Measurements from ENCODE around the gene PDGFRB. TPM values are rescaled to one million over a fixed set of nuclear protein-coding genes. Genes with fewer than 3 reads are reported as not detected.

PDGFRB gene
- total and polyA plus RNA-seq, 4 donors: 5.2 to 13.1 (median 8.3) TPM

DNA sequence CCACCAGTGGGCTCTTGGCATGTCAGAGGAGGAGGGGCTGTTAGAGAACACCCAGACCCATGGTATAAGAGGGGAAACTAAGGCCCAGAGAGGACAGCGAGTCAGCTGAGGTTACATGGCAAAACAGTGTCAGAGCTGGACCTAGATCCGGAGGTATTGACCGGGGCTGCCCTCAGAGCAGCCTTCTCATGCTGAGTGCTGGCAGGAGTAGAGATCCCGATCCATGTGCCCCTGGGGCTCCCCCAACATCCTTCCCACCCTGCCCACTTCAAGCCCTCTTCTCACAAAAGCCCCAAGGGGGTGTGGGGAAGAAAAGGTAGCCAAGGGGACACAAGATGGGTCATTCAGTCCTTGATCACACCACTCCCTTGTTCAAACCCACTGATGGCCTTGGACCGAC, 89.2 kb downstream of the PDGFRB start:
- H3K27me3 ChIP-seq (ENCODE audit: control insufficient read depth in 4 of 4, insufficient read depth in 4 of 4, low read length in 3 of 4): no peaks in the 10 kb centered on the region
- H3K27ac ChIP-seq (ENCODE audit: low read depth in 1 of 2, low read length in 2 of 2): no peak overlapping the region
- H3K4me1 ChIP-seq (ENCODE audit: control insufficient read depth in 4 of 4, insufficient read depth in 4 of 4, low read length in 3 of 4): peaks cover 0 to 7% (median 0%) of the 10 kb centered on the region in 4 donors
- no peaks in the 10 kb centered on the region for H3K36me3 ChIP-seq (ENCODE audit: control insufficient read depth in 4 of 4, insufficient read depth in 3 of 4, low read depth in 1 of 4, low read length in 3 of 4)
- no peak overlapping the region for H3K9ac ChIP-seq (ENCODE audit: low read depth in 1 of 2, low read length in 2 of 2)
- no peak overlapping the region for H3K4me3 ChIP-seq (ENCODE audit: low read depth in 1 of 3, low read length in 3 of 3)
- no peak for DNase-seq (ENCODE audit: low spot score)
- no peak for TF ChIP-seq SP1 (IDR thresholded peaks at IDR 0.05)
- TF ChIP-seq, protein P1, sequence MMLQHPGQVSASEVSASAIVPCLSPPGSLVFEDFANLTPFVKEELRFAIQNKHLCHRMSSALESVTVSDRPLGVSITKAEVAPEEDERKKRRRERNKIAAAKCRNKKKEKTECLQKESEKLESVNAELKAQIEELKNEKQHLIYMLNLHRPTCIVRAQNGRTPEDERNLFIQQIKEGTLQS (IDR thresholded peaks at IDR 0.05): no peak
- no peak for TF ChIP-seq RXRA (IDR thresholded peaks at IDR 0.05)
- no peak for TF ChIP-seq FOXA2 (IDR thresholded peaks at IDR 0.05)
- TF ChIP-seq HNF4A (conservative IDR thresholded peaks at IDR 0.05): no peak
- no peak for TF ChIP-seq TAF1 (conservative IDR thresholded peaks at IDR 0.05)
- TF ChIP-seq, protein P2, sequence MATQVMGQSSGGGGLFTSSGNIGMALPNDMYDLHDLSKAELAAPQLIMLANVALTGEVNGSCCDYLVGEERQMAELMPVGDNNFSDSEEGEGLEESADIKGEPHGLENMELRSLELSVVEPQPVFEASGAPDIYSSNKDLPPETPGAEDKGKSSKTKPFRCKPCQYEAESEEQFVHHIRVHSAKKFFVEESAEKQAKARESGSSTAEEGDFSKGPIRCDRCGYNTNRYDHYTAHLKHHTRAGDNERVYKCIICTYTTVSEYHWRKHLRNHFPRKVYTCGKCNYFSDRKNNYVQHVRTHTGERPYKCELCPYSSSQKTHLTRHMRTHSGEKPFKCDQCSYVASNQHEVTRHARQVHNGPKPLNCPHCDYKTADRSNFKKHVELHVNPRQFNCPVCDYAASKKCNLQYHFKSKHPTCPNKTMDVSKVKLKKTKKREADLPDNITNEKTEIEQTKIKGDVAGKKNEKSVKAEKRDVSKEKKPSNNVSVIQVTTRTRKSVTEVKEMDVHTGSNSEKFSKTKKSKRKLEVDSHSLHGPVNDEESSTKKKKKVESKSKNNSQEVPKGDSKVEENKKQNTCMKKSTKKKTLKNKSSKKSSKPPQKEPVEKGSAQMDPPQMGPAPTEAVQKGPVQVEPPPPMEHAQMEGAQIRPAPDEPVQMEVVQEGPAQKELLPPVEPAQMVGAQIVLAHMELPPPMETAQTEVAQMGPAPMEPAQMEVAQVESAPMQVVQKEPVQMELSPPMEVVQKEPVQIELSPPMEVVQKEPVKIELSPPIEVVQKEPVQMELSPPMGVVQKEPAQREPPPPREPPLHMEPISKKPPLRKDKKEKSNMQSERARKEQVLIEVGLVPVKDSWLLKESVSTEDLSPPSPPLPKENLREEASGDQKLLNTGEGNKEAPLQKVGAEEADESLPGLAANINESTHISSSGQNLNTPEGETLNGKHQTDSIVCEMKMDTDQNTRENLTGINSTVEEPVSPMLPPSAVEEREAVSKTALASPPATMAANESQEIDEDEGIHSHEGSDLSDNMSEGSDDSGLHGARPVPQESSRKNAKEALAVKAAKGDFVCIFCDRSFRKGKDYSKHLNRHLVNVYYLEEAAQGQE (IDR thresholded peaks at IDR 0.05): no peak
- TF ChIP-seq GABPA (IDR thresholded peaks at IDR 0.05 in 1 of 2, conservative IDR thresholded peaks at IDR 0.05 in 1 of 2): no peak
- TF ChIP-seq, protein P3, sequence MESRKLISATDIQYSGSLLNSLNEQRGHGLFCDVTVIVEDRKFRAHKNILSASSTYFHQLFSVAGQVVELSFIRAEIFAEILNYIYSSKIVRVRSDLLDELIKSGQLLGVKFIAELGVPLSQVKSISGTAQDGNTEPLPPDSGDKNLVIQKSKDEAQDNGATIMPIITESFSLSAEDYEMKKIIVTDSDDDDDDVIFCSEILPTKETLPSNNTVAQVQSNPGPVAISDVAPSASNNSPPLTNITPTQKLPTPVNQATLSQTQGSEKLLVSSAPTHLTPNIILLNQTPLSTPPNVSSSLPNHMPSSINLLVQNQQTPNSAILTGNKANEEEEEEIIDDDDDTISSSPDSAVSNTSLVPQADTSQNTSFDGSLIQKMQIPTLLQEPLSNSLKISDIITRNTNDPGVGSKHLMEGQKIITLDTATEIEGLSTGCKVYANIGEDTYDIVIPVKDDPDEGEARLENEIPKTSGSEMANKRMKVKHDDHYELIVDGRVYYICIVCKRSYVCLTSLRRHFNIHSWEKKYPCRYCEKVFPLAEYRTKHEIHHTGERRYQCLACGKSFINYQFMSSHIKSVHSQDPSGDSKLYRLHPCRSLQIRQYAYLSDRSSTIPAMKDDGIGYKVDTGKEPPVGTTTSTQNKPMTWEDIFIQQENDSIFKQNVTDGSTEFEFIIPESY (IDR thresholded peaks at IDR 0.05): no peak
- TF ChIP-seq YY1 (IDR thresholded peaks at IDR 0.05): no peak
- H3K9me3 ChIP-seq (ENCODE audit: control insufficient read depth in 4 of 4, low read length in 3 of 4): no peaks in the 10 kb centered on the region
- WGBS: 88% methylated on average over 5 of the region's 5 CpGs

DNA sequence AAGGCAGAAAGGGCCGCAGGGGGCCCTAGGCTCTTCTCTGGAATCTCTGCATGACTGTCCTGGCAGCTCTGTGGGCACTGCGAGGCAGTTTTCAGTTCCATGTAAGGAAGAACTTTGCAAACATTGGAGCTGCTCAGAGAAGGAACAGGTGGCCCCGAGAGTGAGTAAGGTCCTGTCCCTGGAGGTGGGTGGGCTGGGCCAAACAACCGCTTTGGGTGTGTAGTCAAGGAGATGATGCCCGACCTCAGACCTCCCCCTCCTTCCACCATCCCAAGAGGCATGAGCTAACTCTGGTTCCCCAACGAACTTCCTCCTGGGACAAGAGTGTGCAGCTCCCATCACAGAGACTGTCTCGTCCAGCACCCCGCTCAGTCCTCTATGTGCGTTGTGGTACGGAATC, 89.8 kb downstream of the PDGFRB start:
- Histone ChIP-seq H3K27me3 (ENCODE audit: control insufficient read depth in 4 of 4, insufficient read depth in 4 of 4, low read length in 3 of 4) (no peaks in the 10 kb centered on the region), H3K9me3 (ENCODE audit: control insufficient read depth in 4 of 4, low read length in 3 of 4) (no peaks in the 10 kb centered on the region), H3K27ac (ENCODE audit: low read depth in 1 of 2, low read length in 2 of 2) (no peak overlapping the region), H3K4me3 (ENCODE audit: low read depth in 1 of 3, low read length in 3 of 3) (no peak overlapping the region), H3K4me1 (ENCODE audit: control insufficient read depth in 4 of 4, insufficient read depth in 4 of 4, low read length in 3 of 4) (peaks cover 0 to 7% (median 0%) of the 10 kb centered on the region in 4 donors), H3K36me3 (ENCODE audit: control insufficient read depth in 4 of 4, insufficient read depth in 3 of 4, low read depth in 1 of 4, low read length in 3 of 4) (no peaks in the 10 kb centered on the region), H3K9ac (ENCODE audit: low read depth in 1 of 2, low read length in 2 of 2) (no peak overlapping the region)
- 73% methylated on average over 10 of the region's 10 CpGs for WGBS
- DNase-seq (ENCODE audit: low spot score): no peak
- no peak for TF ChIP-seq FOXA2 (IDR thresholded peaks at IDR 0.05)
- TF ChIP-seq, protein P1 (IDR thresholded peaks at IDR 0.05): no peak
- TF ChIP-seq, protein P4, sequence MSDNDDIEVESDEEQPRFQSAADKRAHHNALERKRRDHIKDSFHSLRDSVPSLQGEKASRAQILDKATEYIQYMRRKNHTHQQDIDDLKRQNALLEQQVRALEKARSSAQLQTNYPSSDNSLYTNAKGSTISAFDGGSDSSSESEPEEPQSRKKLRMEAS (IDR thresholded peaks at IDR 0.05): no peak
- no peak for TF ChIP-seq RAD21 (IDR thresholded peaks at IDR 0.05)
- TF ChIP-seq HNF4A (conservative IDR thresholded peaks at IDR 0.05): no peak
- no peak for TF ChIP-seq GABPA (IDR thresholded peaks at IDR 0.05 in 1 of 2, conservative IDR thresholded peaks at IDR 0.05 in 1 of 2)
- TF ChIP-seq JUND (IDR thresholded peaks at IDR 0.05): no peak
- no peak for TF ChIP-seq FOXA1 (IDR thresholded peaks at IDR 0.05)
- TF ChIP-seq YY1 (IDR thresholded peaks at IDR 0.05): no peak
- TF ChIP-seq TAF1 (conservative IDR thresholded peaks at IDR 0.05): no peak
- TF ChIP-seq, protein P2 (IDR thresholded peaks at IDR 0.05): no peak
- TF ChIP-seq, protein P3 (IDR thresholded peaks at IDR 0.05): no peak
- TF ChIP-seq EGR1 (IDR thresholded peaks at IDR 0.05; ENCODE audit: low read depth in 2 of 2): no peak
- no peak for TF ChIP-seq RXRA (IDR thresholded peaks at IDR 0.05)
- TF ChIP-seq NR2F2 (IDR thresholded peaks at IDR 0.05): no peak
- TF ChIP-seq, protein P5, sequence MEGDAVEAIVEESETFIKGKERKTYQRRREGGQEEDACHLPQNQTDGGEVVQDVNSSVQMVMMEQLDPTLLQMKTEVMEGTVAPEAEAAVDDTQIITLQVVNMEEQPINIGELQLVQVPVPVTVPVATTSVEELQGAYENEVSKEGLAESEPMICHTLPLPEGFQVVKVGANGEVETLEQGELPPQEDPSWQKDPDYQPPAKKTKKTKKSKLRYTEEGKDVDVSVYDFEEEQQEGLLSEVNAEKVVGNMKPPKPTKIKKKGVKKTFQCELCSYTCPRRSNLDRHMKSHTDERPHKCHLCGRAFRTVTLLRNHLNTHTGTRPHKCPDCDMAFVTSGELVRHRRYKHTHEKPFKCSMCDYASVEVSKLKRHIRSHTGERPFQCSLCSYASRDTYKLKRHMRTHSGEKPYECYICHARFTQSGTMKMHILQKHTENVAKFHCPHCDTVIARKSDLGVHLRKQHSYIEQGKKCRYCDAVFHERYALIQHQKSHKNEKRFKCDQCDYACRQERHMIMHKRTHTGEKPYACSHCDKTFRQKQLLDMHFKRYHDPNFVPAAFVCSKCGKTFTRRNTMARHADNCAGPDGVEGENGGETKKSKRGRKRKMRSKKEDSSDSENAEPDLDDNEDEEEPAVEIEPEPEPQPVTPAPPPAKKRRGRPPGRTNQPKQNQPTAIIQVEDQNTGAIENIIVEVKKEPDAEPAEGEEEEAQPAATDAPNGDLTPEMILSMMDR (IDR thresholded peaks at IDR 0.05; ENCODE audit: low read depth, low read length, missing input control): no peak
- TF ChIP-seq SP1 (IDR thresholded peaks at IDR 0.05): no peak
- TF ChIP-seq HNF4G (IDR thresholded peaks at IDR 0.05): no peak
